KBM-7 (cell line): Measurements from ENCODE around the gene TRIM7.

ENCODE experiments used
- DNase-seq: peaks from one replicate; pipeline ENCODE4 v3.0.0-alpha.2; 2015
- in situ Hi-C: fragments of 300-500 bp; cut with MboI; formaldehyde crosslinking; loops from 2 replicates; pipeline ENCODE4 v1.14.3; 2020; ENCODE audit warnings: low sequenced_read_pairs, low pct_unique_long_range_greater_than_20kb, mixed read lengths

Gene TRIM7

DNA sequence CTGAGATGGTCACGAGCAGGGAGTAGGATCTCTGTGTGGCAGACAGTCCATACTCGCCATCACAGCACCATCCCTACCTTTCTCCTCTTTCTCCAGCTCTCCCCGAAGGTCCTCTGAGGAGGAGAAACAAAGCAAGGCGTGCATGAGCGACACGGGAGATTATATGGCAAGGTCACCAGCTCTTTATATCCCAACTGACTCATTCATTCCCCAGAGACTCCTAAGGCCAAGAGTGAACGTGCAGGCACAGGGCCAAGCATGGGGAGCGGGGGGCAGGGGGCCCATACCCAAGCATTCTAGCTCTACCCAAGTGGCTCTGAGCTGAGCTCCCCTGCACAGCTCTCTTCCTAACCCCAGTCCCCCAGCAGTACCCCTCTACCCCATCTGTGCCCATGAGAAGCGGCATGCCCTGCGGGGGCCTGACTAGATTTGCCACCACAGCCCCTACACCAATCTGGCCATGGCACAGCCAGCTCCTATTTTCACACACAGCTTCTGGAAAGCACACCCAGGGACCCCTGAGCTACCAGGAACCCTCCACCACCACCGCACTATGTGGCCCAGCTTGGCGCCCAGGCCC lies 6.8 kb downstream of the TRIM7 start:
- no peak for DNase-seq
- in situ Hi-C loops, result no loop called here

DNA sequence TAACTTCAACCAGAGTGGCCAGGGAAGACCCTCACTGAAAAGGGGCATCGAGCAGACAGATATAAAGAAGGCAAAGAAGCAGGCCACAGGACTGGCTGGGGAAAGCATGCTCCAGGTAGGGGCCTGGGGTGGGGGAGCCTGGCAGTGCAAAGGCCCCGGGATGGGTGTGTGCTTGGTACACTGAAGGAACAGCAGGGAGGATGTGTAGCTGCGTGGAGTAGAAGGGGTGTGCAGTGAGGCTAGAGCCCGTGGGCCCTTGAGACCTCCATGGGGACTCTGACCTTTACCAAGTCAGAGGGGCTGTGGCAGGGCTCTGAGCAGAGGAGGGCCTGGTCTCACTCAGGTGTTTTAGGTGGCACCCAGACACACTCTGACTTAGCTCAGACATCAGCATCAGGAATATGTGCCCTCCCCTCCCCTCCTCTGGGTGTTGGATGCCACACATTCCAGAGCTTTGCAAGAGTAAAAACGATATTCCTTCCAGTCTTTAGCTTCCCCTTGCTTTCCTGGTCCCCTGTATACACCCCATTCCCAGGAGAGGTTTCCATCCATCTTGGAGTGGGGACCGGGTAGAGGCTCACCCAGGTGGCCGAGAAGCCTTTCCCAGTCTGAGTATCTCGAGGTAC lies 7.6 kb downstream of the TRIM7 start:
- in situ Hi-C loops, result no loop called here
- no peak for DNase-seq

DNA sequence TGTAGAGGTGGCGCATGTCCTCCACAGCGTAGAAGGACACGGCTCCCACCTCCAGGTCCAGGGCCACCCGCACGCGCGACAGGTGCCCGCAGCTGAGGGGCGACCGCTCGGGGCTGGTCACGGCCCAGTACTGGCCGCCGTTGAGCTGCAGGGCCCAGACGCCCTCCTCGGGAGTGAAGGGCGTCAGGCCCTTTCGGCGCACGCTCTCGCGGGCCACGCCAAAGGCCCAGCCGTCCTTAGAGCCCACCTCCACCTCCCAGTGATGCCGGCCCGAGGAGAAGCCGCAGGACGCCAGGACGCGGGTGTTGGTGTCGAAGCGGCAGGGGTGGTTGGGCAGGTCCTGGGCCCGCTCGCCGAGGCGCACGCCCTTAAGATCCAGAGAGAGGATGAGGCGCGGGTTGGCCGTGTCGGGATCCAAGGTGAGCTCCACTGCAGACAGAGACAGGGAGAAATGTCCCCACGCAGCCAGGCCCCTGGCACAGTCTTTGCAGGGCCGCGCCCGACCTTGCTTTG lies 9.7 kb downstream of the TRIM7 start:
- no peak for DNase-seq
- in situ Hi-C loops, result no loop called here

DNA sequence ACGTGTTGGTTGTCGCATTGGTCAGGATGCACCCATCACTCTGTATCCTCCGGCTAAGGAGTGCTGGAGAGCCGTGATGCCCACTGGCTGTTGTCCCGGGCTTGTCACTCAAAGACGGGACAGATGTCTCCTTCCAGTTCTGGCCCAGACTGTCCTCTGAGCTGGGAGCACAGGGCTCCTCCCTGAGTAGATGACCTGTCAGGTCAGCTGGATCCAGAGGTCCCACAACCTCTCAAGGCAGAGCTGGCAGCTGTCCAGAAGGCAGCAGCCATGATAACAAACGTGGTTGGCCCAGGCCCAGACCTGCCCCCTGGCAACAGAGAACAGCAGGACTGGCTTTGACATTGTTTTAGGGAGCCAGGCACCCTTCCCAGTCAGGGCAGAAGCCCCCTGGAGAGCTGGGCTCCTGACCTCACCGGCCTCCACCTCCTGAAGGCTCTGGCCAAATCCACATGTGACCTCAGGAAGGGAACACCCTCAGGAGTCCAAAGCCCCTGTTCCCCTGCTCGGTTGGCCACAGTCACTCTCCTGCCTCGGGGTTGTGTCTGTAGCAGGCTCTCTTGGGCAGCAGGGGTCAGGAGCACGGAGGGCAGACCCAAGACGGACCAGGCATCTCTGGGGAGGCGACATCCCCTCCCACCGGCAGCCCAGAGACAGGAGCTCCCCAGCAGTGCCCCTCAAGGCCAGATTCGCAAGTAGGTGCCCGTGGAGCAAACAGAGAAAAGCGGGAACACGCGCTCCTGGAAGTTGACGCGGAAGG lies 10.3 kb downstream of the TRIM7 start:
- DNase-seq, result no peak
- in situ Hi-C loops, result no loop called here

DNA sequence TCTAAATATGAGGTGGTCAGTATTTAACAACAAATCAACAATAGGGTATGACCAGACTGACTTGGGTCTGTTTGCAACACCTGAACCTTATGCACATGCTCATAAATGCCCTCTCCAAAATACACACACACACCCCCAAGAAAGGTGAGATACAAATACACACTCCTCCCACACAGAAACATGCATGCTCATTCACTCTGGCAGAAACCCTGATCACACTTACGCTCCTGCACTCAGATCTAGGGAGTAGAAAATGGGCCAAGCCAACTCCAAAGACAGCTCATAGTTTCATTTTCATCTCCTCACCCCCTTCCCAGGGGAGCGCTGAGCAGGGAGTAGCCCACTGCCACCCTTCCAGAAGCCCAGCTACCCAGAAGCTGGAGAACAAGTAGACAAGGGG lies 11.3 kb downstream of the TRIM7 start:
- no peak for DNase-seq

DNA sequence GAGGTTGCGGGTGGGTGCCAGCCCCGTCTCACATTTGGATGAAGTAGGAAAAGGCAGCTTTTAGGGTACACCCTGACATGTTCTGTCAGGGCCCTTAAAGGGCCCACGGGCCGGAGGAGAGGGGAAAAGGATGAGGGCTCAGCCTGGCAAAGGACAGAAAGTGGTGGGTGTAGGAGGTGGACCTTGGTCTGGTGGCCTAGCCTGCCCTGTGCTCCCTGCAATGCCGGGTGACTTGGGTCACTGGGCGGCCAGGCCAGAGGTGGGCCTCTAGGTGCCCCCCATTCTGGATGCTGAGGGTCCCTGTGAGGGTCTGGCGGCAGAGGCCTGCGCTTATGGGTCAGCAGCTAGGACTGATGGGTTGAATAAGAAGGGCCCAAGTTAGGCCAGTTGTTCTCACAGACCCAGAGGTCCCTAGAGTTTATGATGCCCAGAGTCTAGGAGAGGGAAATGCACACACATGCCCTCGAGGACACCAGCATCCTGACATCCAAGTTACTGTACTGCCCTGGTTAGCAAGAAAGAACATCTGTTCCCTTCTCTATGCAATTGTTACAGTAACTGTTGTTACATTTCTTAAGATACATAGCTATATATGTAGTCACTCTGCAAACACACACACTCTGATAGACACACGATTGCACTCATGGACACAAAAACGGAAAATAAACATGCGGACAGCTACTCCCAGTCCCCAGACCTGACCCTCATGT lies 12.5 kb downstream of the TRIM7 start:
- DNase-seq, result no peak
- in situ Hi-C loops, result no loop called here

More for the DNA sequence above, 11.3 kb downstream of the TRIM7 start:
- in situ Hi-C loops, result no loop called here

DNA sequence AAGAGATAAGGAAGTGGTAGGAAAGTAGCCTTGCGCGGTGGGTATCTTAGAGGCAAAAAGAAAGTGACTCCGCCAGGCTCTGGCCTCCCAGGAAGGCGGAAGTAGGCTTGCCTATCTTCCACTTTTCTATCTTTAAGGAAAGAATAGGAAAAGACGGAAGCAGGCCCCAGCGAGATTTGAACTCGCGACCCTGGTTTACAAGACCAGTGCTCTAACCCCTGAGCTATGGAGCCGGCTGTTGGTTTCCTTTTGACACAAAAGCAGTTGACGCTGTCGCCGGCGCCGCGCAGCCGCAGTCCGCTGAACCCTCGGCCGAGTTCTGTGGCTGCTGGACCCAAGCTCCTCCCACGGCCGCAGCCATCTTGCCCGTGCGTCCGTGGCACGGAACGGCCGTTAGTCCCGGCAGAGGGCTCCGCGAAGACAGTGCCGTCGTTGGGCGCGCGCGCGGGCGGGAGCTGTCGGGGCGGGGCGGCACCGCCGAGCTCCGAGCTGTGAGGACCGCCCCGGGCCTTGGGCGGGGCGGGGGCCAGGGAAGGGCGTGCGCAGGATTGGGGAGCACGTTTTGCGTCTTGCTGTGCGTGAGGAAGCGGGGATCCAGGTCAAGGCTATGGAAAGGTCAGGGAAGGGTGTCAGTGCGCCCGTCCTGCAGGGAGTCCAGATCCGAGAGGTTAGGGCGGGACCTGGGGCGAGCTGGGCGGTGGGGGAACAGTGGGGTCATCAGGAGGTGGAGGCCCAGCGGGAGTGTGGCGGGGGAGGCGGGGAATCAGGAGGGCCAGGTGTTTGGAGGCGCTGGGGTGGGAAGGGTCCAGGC lies 13.3 kb downstream of the TRIM7 start:
- in situ Hi-C loops, result no loop called here
- peak; percentile 98 for DNase-seq

DNA sequence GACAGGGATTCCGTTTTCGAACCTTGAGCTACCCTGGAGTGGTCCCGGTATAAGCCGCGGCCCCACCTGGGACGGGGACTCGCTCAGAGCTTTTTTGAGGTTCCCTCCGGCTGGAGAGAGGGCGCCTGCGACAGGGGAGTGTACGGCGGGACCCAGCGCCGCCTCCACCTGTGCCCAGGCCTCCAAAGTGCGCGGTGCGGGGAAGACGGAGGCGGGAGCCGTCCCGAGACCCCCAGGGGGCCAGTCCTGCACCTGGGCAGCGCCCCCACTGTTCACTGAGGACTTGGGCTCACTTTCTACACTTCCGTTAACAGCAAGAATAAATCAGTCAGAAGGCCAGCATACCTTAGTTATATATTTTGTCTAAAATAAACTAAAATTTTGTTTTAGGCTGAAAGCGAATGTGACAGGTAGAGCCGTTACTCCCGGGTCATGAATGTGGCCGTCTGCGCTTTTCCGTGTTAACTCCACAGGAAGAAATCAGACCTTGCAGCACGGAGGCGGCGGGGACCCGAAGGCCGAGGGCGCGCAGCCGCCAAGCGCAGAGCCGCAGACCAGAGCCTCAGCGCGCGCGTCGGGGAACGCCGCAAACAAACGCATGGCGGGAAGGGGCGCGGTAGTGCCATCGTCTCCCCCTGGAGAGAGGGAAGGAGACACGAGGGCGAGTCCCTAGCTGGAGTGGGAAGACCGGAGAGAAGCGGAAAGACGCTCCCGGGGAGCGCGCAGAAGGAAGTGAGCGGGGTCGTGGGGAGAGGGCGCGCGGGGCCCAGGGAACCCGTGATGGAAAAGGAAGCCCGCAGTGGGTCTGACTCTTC lies 14.1 kb downstream of the TRIM7 start:
- DNase-seq, result no peak
- in situ Hi-C loops, result no loop called here

DNA sequence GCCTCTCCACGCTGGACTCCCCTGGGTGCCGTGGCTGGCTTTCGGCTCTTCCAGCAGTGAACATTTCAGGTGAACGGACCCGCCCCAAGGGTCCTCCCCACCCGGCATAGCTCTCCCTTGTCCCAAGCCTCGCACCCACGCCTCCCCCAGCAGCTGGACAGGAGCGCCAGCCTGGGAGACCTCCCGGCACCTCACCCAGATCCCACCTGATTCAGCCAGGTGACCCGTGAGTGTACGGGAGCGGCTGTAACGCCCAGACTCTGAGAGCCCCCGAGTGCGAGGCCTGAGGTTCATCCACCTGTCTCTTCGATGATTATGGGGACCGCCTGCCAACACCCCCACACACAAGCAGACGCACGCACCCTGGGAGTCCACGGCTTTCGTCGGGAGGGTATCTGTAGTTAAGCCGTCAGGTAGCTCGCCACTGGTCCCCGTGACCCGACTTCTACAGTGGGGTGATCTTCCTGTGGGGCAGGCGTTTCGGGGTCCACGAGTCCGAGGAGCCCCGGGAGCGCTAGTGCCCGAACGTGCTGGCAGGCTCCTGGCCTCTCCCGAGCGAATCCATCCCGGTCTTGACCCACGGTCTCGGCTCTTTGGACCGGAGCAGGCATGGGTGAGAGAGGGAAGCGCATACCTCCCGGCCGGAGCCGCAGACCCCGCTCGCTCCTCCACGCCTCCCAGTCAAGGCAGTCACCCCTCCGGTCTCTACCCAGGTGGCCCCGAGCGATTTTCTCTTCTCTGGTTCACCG lies 14.9 kb downstream of the TRIM7 start:
- DNase-seq, result no peak
- in situ Hi-C loops, result no loop called here

DNA sequence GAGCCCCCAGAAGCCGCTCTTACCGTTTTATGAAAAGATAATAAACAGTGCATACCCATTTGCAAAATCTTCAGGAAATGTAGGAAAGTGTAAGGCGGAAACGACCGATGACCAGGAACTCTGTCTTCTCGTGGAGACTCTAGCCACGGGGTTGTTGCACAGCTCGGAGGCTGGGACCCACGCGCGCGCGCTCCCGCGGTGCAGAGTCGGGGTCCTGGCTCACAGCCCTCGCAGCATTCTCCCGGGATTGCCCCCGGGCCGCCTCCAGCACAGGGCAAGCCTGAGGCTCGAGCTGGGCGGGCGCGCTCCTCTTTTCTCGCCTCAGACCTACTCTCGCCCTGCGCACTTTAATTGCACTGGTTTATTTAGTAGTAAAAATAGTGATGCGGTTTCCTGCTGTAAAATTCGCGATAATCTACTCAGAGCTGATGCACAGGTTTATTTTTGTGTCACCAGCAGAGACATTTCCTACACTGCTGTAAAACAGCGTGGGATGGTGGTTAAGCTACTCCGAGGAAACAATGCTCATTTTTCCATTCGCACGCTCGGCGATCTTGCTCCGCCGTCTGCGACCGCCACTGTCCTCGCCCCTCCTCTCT lies 15.5 kb downstream of the TRIM7 start:
- in situ Hi-C loops, result no loop called here
- DNase-seq, result peak; percentile 60

DNA sequence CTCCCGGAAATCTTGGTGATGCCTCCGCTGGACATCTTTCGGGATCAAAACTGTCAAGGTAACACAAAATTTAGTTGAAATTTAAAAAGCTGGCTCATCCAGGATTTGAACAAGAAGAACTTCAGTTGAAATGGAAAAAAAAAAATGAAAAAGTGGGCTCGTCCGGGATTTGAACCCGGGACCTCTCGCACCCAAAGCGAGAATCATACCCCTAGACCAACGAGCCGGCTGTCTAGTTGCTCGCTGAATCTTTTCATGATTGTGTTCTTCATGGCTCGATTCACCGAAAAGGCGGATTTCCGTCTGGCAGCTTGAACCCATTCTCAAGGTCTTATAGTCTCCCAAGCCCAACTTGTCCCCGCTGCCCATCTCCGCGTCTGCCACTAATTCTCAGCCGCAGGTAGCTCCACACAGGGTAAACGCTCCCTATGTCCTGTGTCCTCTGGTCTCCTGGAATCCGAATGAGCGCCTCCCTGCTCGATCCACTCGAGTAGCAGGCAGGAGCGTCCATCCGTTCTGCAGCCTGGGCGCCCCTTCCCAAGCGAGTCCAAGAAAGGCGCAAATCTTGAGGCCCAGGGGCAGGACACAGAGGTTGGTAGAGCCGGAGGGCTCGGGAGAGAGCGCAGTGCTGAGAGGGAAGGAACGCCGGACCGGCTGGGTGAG lies 16.2 kb downstream of the TRIM7 start:
- DNase-seq, result peak; percentile 90
- in situ Hi-C loops, result no loop called here

DNA sequence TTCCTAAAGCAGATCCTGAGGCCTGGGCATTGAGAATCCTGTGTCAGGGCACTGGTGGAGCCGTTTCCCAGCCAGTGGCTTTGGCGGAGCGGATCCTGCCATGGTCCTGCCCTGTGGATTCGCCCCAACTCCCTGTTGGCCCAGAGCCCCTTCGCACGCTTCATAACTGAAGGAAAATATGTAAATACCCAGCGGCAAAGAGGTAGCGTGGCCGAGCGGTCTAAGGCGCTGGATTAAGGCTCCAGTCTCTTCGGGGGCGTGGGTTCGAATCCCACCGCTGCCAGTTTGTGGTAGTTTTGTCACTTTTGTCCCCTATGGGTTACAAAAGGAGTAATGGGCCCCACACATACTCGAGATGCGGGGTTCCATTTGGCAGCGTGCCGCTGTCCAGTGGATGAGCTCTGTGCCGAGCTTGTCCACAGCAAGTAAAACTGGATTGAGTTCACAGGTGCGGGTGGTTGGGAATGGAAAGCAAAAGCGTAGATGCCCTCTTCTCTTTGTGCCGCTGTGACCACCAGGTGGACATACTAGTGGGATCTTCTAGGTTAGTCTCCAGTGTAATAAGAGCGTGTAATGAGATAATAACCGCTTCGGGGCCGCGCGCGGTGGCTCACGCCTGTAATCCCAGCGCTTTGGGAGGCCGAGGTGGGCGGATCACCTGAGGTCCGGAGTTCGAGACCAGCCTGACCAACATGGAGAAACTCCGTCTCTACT lies 17.3 kb downstream of the TRIM7 start:
- in situ Hi-C loops, result no loop called here
- peak; percentile 91 for DNase-seq

DNA sequence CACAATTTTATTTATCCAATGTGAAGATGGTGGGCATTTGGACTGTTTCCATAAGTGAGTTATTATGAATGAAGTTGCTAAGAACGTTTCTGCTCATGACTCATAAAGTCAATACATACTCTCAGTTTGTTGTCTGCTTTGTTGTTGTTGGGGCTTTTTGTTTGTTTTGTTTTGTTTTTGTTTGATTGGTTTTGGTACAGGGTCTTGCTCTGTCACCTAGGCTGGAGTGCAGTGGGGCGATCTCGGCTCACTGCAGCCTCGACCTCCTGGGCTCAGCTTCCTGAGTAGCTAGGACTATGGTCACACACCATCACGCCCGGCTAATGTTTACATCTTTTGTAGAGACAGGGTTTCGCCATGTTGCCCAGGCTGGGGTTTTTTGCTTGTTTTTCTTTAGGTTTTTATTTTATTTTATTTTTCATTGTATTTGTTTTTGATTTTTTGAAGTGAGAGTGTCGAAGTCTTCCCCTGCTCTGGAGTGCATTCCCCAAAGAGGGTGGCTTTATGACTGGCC lies 18.0 kb downstream of the TRIM7 start:
- in situ Hi-C loops, result no loop called here
- no peak for DNase-seq

DNA sequence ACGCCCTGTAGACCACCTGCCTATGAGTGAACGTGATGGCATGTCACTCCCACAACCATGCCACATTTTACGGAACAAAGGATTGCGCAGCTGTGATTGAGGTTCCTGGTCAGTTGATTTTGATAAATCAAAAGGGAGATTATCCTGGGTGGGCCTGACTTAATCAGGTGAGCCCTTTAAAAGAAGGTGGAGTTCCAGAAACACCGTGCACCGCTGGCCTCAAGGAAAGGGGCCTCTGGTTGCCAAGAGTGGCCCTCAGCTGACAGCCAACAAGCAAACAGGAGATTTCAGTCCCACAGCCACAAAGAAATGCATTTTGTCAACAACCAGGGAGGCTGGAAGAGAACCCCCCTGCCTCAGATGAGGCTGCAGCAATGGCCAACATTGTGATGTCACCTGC lies 19.0 kb downstream of the TRIM7 start:
- DNase-seq, result no peak
- in situ Hi-C loops, result no loop called here

DNA sequence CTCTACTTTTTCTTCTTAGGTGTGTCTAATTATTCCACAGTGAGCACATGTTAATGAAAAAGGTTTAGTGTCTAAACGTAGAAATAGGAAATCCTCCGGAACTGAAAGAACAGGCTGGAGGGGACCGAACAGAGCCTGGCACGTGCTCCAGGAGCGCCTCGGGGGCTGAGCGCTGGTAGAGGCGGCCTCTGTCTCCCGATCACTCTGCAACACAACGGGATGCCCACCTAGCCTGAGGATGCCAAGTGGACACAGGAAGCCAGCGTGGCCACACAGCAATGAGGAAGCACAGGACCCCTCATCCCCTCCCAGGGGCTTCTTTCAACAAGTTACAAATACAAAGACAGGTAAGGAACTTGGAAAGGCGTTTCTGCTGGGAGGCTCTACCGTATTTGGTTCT lies 19.4 kb downstream of the TRIM7 start:
- DNase-seq, result no peak
- in situ Hi-C loops, result no loop called here

DNA sequence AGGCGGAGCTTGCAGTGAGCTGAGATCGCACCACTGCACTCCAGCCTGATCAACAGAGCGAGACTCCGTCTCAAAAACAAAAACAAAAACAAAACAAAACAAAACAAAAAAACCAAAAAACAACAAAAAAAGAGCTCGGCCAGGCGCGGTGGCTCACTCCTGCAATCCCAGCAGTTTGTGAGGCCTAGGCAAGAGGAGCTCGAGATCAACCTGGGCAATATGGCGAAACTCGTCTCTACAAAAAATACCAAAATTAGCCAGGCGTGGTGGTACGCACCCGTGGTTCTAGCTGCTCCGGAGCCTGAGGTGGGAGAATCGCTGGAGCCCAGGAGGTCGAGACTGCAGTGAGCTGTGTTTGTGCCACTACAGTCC lies 20.2 kb downstream of the TRIM7 start:
- in situ Hi-C loops, result no loop called here
- no peak for DNase-seq
